GM23338 (cell line): Measurements from ENCODE around the gene LUZP2. TPM values are rescaled to one million over a fixed set of nuclear protein-coding genes. Genes with fewer than 3 reads are reported as not detected.

Experiments used
- ATAC-seq: fragments of 200-7000 bp; cut with Tn5 transposase; 3 replicates; pipeline ENCODE4 v1.9.1; 2020
- DNase-seq: peaks from one replicate; pipeline ENCODE4 v3.0.0-alpha.2; 2015; ENCODE audit warnings: low spot score
- H2AFZ ChIP-seq: fragments of 200-600 bp; sonication (generic); 2 replicates; pipeline ENCODE4 v1.8.0; 2016; ENCODE audit warnings: antibody characterized with exemption, mild to moderate bottlenecking, moderate library complexity
- H3F3A ChIP-seq: fragments of 200-600 bp; sonication (generic); replicated peaks from 2 replicates; pipeline ENCODE4 v1.8.0; 2017; ENCODE audit warnings: antibody characterized with exemption, mixed run types, low read depth
- H3K27ac ChIP-seq: fragments of 200-600 bp; sonication (generic); 2 replicates; pipeline ENCODE4 v1.6.1; 2016; ENCODE audit warnings: low read depth
- H3K27me3 ChIP-seq: fragments of 200-600 bp; sonication (generic); 2 replicates; pipeline ENCODE4 v1.8.0; 2016; ENCODE audit warnings: mild to moderate bottlenecking, mixed run types, moderate library complexity; ENCODE audit not compliant: insufficient read depth
- H3K36me3 ChIP-seq: fragments of 200-600 bp; sonication (generic); 2 replicates; pipeline ENCODE4 v1.8.0; 2016; ENCODE audit warnings: mild to moderate bottlenecking; ENCODE audit not compliant: insufficient read depth
- H3K4me1 ChIP-seq: fragments of 200-600 bp; sonication (generic); 2 replicates; pipeline ENCODE4 v1.8.0; 2016; ENCODE audit warnings: mild to moderate bottlenecking, moderate library complexity; ENCODE audit not compliant: insufficient read depth
- H3K4me2 ChIP-seq: fragments of 200-600 bp; sonication (generic); 2 replicates; pipeline ENCODE4 v1.7.1; 2017; ENCODE audit warnings: mixed run types
- H3K4me3 ChIP-seq: fragments of 200-600 bp; sonication (generic); 2 replicates; pipeline ENCODE4 v1.6.1; 2016; ENCODE audit warnings: mixed run types
- H3K79me2 ChIP-seq: fragments of 200-600 bp; sonication (generic); replicated peaks from 2 replicates; pipeline ENCODE4 v1.8.0; 2017; ENCODE audit warnings: mild to moderate bottlenecking; ENCODE audit not compliant: insufficient read depth
- H3K9me2 ChIP-seq: fragments of 200-600 bp; sonication (generic); 2 replicates; pipeline ENCODE4 v1.8.0; 2017; ENCODE audit not compliant: insufficient read depth
- H4K20me1 ChIP-seq: fragments of 200-600 bp; sonication (generic); replicated peaks from 2 replicates; pipeline ENCODE4 v1.8.0; 2017; ENCODE audit warnings: mild to moderate bottlenecking; ENCODE audit not compliant: insufficient read depth
- H3K27ac Mint-ChIP-seq: 2 replicates; pipeline ENCODE4 v1.8.0; 2020; ENCODE audit warnings: inconsistent platforms, mild to moderate bottlenecking, moderate library complexity, mixed read lengths
- H3K27me3 Mint-ChIP-seq: 3 replicates; pipeline ENCODE4 v1.8.0; 2022; ENCODE audit warnings: low read depth, mild to moderate bottlenecking, moderate library complexity, mixed read lengths, inconsistent platforms; ENCODE audit not compliant: insufficient read depth, poor library complexity
- H3K36me3 Mint-ChIP-seq: 3 replicates; pipeline ENCODE4 v1.8.0; 2021; ENCODE audit warnings: low read depth, mild to moderate bottlenecking, inconsistent platforms, moderate library complexity, mixed read lengths
- H3K4me1 Mint-ChIP-seq: 3 replicates; pipeline ENCODE4 v1.8.0; 2020; ENCODE audit warnings: mild to moderate bottlenecking, inconsistent platforms, mixed read lengths
- H3K4me3 Mint-ChIP-seq: 3 replicates; pipeline ENCODE4 v1.8.0; 2021; ENCODE audit warnings: moderate library complexity, mild to moderate bottlenecking, inconsistent platforms, mixed read lengths
- H3K9me3 Mint-ChIP-seq: 3 replicates; pipeline ENCODE4 v1.8.0; 2020; ENCODE audit warnings: moderate library complexity, mild to moderate bottlenecking, inconsistent platforms, mixed read lengths
- CREB1 ChIP-seq: fragments of 250-450 bp; sonication (Bioruptor Pico); IDR thresholded peaks from 2 replicates; pipeline ENCODE4 v1.5.0; 2020; ENCODE audit warnings: low read depth, mild to moderate bottlenecking, moderate library complexity
- CTCF ChIP-seq, 2 experiments: fragments of 200-600 bp in 1 of 2; sonication (generic) in 1 of 2; conservative IDR thresholded peaks; 2 replicates each; pipeline versions ENCODE4 v1.5.1 to v1.6.1; 2016 to 2017; ENCODE audit warnings: antibody characterized with exemption in 2 of 2, low read depth in 2 of 2, mild to moderate bottlenecking in 2 of 2, moderate library complexity in 1 of 2
- EZH2 ChIP-seq: fragments of 200-600 bp; sonication (generic); IDR thresholded peaks from one replicate; pipeline ENCODE4 v1.8.0; 2017; ENCODE audit warnings: antibody characterized with exemption, mild to moderate bottlenecking, low read depth; ENCODE audit not compliant: unreplicated experiment
- EZH2phosphoT487 ChIP-seq: fragments of 200-600 bp; sonication (generic); IDR thresholded peaks from one replicate; pipeline ENCODE4 v1.8.1; 2018; ENCODE audit warnings: antibody characterized with exemption; ENCODE audit not compliant: unreplicated experiment
- JUNB ChIP-seq: IDR thresholded peaks from one replicate; pipeline ENCODE4 v1.6.1; 2016; ENCODE audit warnings: antibody characterized with exemption; ENCODE audit not compliant: unreplicated experiment
- NANOG ChIP-seq: IDR thresholded peaks from 2 replicates; pipeline ENCODE4 v1.6.1; 2016; ENCODE audit warnings: antibody characterized with exemption, borderline replicate concordance
- POLR2AphosphoS5 ChIP-seq: IDR thresholded peaks from 2 replicates; pipeline ENCODE4 v1.6.1; 2016; ENCODE audit warnings: antibody characterized with exemption, low read depth
- REST ChIP-seq: IDR thresholded peaks from one replicate; pipeline ENCODE4 v1.6.1; 2018; ENCODE audit warnings: antibody characterized with exemption; ENCODE audit not compliant: unreplicated experiment
- STAT1 ChIP-seq: IDR thresholded peaks from one replicate; pipeline ENCODE4 v1.6.1; 2016; ENCODE audit warnings: antibody characterized with exemption; ENCODE audit not compliant: unreplicated experiment
- ZNF114 ChIP-seq: fragments of 250-450 bp; sonication (Bioruptor Pico); IDR thresholded peaks from 2 replicates; pipeline ENCODE4 v1.5.0; 2020; ENCODE audit warnings: mild to moderate bottlenecking, moderate library complexity
- ZNF331 ChIP-seq: fragments of 250-450 bp; sonication (Bioruptor Pico); IDR thresholded peaks from 2 replicates; pipeline ENCODE4 v1.5.0; 2020; ENCODE audit warnings: low read depth, mild to moderate bottlenecking, moderate library complexity
- polyA plus RNA-seq: library from polyadenylated mRNA; unstranded; fragments of >200 nt; fragmentation: Nextera tagmentation; extraction: Ambion mirVana; gene quantifications from 2 replicates; pipeline ENCODE4 v1.2.1, GENCODE V29; 2016
- total RNA-seq: library from RNA; depleted of rRNA; stranded (reverse); fragments of >200 nt; shearing (Covaris generic); gene quantifications from 2 replicates; pipeline ENCODE4 v1.2.3, GENCODE V29; 2014
- TF ChIP-seq, protein P1 (sequence below): IDR thresholded peaks from 2 replicates; pipeline ENCODE4 v1.6.1; 2016; ENCODE audit warnings: antibody characterized with exemption

Gene LUZP2
- total and polyA plus RNA-seq, 2 experiments from 2014 or later, result 2.0 to 9.2 TPM

DNA sequence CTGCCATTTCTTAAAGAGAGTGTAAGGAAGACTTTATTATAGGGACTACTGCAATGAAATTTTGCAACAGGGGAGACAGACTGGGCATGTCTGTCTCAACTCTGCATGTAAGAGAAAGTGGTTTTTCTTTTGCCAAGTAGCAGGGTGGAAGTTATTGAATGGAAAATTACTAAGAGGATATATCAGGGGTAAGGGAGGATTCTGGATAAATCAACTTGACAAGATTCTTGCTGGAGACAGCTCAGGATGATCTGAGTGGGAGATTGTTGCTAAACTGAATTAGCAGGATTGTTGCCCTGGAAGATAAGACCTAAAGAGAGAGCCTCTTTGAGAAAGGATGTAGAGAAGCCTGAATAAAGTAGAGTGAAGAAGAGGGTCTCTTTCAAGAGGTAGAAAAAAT, 145.8 kb downstream of the LUZP2 start:
- DNase-seq (no peak), ATAC-seq (no peak)
- H3F3A ChIP-seq, result no peaks in the 10 kb centered on the region
- Mint-ChIP-seq H3K9me3 (no peaks in the 10 kb centered on the region; the same call in 2 of the 3 replicates), H3K27ac (0 out of 2 replicates have a peak overlapping the region, but pooled peaks have one; percentile 7), H3K27me3 (peaks cover 2% of the 10 kb centered on the region), H3K4me3 (no peak overlapping the region), H3K36me3 (peaks cover 3% of the 10 kb centered on the region; the same call in 2 of the 3 replicates), H3K4me1 (peaks cover 22% of the 10 kb centered on the region)
- H3K36me3 ChIP-seq, result no peaks in the 10 kb centered on the region
- H3K4me2 ChIP-seq, result no peak overlapping the region
- TF ChIP-seq JUNB (no peak), REST (no peak), EZH2 (no peak), STAT1 (no peak)
- no peaks in the 10 kb centered on the region for H3K9me2 ChIP-seq
- H2AFZ ChIP-seq, result no peak overlapping the region
- no peaks in the 10 kb centered on the region for H4K20me1 ChIP-seq
- no peak overlapping the region for H3K27ac ChIP-seq
- H3K4me1 ChIP-seq, result no peaks in the 10 kb centered on the region
- no peaks in the 10 kb centered on the region for H3K27me3 ChIP-seq
- H3K79me2 ChIP-seq, result no peaks in the 10 kb centered on the region
- no peak overlapping the region for H3K4me3 ChIP-seq

DNA sequence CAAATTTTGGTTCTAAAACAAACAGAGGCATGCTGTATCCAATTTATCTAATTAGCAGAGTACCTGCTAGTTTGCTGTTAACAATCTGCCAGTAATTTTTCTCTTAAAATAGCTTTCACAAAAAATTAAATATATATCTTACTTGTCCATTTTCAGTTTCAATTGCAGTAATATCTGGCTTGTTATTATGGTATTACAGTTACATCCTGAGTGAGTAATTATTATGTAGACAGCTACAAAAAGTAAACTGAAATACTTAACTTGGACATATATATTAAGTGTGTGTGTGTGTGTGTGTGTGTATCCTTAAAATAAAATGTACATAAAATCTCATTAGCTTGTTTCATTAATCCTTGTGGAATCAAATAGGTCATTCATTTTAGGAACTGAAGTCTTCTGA, 148.7 kb downstream of the LUZP2 start:
- peaks cover 16% of the 10 kb centered on the region for H3K4me1 Mint-ChIP-seq
- no peak overlapping the region for H3K27ac Mint-ChIP-seq
- Histone ChIP-seq H4K20me1 (no peaks in the 10 kb centered on the region), H3K4me3 (no peak overlapping the region), H3F3A (no peaks in the 10 kb centered on the region), H3K79me2 (no peaks in the 10 kb centered on the region), H3K4me1 (no peaks in the 10 kb centered on the region), H2AFZ (no peak overlapping the region), H3K27me3 (no peaks in the 10 kb centered on the region), H3K36me3 (no peaks in the 10 kb centered on the region), H3K27ac (no peak overlapping the region), H3K9me2 (no peaks in the 10 kb centered on the region), H3K4me2 (no peak overlapping the region)
- DNase-seq, result no peak
- H3K4me3 Mint-ChIP-seq, result no peak overlapping the region
- no peaks in the 10 kb centered on the region for H3K9me3 Mint-ChIP-seq
- ATAC-seq, result no peak
- peaks cover 2% of the 10 kb centered on the region for H3K27me3 Mint-ChIP-seq
- H3K36me3 Mint-ChIP-seq, result no peaks in the 10 kb centered on the region
- TF ChIP-seq EZH2phosphoT487 (no peak), EZH2 (no peak), ZNF114 (no peak), CREB1 (CRISPR knock-in tag) (no peak), ZNF331 (no peak), REST (no peak), CTCF (conservative IDR thresholded peaks at IDR 0.05; ENCODE audit: low read depth in 2 of 2) (no peak), POLR2AphosphoS5 (no peak), JUNB (no peak), NANOG (no peak)
- TF ChIP-seq, protein P1, sequence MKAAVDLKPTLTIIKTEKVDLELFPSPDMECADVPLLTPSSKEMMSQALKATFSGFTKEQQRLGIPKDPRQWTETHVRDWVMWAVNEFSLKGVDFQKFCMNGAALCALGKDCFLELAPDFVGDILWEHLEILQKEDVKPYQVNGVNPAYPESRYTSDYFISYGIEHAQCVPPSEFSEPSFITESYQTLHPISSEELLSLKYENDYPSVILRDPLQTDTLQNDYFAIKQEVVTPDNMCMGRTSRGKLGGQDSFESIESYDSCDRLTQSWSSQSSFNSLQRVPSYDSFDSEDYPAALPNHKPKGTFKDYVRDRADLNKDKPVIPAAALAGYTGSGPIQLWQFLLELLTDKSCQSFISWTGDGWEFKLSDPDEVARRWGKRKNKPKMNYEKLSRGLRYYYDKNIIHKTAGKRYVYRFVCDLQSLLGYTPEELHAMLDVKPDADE, result no peak
